HG03354 (cell line): ENCODE measurements around the gene LYZL1.
"Not testable (repeated sequence)": the region's sequence is repeated elsewhere in the genome, so short reads cannot be mapped to it uniquely, and the experiment has no call there.

Experiments
- ATAC-seq: cut with Tn5 transposase; IDR thresholded peaks from one replicate; pipeline ENCODE4 v1.9.1; 2021; ENCODE audit warnings: mild to moderate bottlenecking; ENCODE audit not compliant: unreplicated experiment, poor library complexity, severe bottlenecking

Gene LYZL1

GRCh38 chr10:29324220-29324841 lies 35.5 kb downstream of the LYZL1 start:
- ATAC-seq, result no peak

DNA sequence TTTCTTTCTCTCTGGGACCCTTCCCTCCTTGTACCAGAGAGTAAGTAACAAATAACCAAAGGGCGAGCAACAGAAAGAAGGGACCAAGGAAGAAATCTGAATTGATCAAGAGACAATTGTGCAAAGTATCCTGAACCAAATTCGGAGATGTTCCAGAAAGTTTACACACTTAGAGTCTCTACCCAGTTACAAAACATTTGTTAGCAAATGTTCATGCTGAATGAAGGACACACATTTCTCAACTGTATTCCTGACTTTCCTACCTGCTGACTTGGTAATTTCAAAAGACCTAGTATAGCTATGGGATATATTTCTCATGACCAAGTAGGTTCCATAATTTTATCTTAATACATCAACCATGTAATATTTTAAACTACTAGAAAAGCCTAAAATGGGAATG lies 37.4 kb downstream of the LYZL1 start:
- ATAC-seq, result no peak

GRCh38 chr10:29326886-29327745 lies 38.2 kb downstream of the LYZL1 start:
- no peak for ATAC-seq

- no peak for ATAC-seq
Observed at GRCh38 chr10:29327746-29328102, 38.9 kb downstream of the LYZL1 start.

GRCh38 chr10:29328983-29329382 lies 40.1 kb downstream of the LYZL1 start:
- ATAC-seq, result no peak

DNA sequence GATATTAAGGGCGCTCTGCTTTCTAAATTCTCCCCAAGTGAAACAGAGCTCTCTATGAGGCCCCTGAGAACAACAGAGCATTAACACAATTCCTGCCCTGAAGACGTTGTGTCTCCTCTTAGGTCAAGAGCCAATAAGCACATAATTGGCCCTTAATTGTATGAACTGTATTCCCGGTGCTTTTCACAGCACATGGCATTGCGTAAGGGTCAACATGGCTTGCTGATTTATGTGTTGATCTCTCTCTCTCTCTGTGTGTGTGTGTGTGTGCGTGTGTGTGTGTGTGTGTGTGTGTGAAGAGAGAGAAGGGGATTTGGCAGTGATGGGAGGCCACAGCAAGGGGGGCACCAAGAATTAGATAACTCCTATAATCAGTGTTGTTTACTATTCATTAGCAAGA lies 40.5 kb downstream of the LYZL1 start:
- ATAC-seq, result no peak

GRCh38 chr10:29332061-29332760 lies 43.3 kb downstream of the LYZL1 start:
- no peak for ATAC-seq

- ATAC-seq, result no peak
Observed at GRCh38 chr10:29332761-29333148, 43.9 kb downstream of the LYZL1 start.

DNA sequence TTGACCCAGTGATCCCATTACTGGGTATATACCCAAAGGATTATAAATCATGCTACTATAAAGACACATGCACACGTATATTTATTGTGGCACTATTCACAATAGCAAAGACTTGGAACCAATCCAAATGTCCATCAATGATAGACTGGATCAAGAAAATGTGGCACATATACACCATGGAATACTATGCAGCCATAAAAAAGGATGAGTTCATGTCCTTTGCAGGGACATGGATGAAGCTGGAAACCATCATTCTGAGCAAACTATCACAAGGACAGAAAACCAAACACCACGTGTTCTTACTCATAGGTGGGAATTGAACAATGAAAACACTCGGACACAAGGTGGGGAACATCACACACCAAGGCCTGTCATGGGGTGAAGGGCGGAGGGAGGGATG lies 48.7 kb downstream of the LYZL1 start:
- ATAC-seq, result not testable (repeated sequence)

DNA sequence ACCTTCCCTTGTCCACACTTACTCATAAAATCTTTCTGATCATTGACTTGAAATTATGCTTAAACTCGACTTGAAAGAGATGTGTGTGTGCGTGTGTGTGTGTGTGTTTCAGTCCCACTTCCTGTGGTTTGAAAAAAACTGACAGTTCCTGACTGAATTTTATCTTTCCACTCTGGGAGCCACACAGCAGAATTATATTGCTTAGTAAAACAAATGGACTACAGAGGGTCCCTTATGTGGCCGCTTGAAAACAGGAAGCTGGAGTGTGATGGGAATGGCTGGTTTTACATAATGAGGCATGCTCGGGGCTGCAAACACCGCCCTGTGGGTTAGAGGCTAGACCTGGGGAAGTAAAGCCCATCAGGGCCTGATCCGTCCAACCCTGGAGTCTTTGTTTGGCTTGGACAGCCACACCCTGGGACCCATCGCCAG lies 54.8 kb downstream of the LYZL1 start:
- ATAC-seq, result no peak

GRCh38 chr10:29344073-29344820 lies 55.4 kb downstream of the LYZL1 start:
- ATAC-seq, result no peak

- no peak for ATAC-seq
Observed at GRCh38 chr10:29345144-29345909, 56.5 kb downstream of the LYZL1 start.

- ATAC-seq, result no peak
Observed at GRCh38 chr10:29345910-29346209, 57.0 kb downstream of the LYZL1 start.

- ATAC-seq, result no peak
Observed at GRCh38 chr10:29346296-29347001, 57.6 kb downstream of the LYZL1 start.

DNA sequence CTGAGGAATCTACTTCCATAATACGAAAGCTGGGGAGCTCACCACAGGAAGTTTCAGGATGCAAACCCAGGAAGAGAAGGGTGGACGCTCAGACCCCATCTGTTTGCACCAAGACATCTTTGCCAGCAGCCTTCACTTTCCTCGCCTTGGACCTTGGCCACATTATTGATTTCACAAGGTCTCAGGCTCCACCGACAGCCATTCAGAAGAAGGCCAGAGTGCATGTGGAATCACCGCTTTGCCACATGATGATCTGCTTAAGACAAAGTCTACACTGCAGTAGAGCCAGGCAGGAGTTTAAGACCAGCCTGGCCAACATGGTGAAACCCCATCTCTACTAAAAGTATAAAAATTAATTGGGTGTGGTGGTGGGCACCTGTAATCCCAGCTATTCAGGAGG lies 60.0 kb downstream of the LYZL1 start:
- no peak for ATAC-seq

DNA sequence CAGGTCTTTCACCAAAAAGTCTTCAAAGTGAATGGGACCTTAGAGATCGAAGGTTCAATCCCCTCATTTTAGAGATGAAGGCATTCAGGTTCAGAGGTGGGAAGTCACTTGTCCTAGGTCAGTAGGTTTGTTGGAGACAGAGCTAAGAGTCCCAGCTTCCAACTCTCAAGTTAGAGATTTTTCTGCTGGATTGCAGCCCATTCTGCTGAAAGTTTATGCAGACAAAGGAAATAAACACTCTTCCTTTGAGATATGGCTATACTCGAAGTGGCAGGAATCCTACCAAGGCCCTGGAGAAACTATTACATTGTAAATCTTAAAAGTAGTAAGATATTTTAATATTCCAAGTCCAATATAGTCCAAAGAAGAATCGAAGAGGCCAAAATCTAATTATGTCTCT lies 64.4 kb downstream of the LYZL1 start:
- ATAC-seq, result no peak

- no peak for ATAC-seq
Observed at GRCh38 chr10:29353887-29354561, 65.2 kb downstream of the LYZL1 start.

- ATAC-seq, result no peak
Observed at GRCh38 chr10:29355411-29355991, 66.6 kb downstream of the LYZL1 start.
